ENCODE measurements around the gene TXNIP. TPM values are rescaled to one million over a fixed set of nuclear protein-coding genes. Genes with fewer than 3 reads are reported as not detected.

Gene TXNIP
- total and polyA plus RNA-seq, 12 donors = 231 to 1,142 (median 750) TPM

DNA sequence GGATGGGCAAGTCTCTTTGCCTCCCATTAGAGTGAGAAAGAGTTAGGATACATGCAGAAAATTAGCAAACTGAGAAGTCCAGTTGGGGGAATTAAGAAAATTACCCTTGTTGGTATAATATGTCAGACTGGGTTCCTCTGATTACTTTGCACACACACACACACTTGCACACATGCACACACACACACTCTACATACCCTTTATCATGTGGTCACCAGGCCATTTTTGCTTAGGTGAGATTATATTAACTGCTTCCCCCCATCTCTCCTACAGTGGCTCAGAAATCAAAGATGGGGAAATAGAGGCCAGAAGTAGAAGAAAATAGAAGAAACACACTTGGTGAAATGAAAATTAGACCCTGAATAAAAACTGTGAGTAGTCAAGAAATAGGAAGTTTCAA, 37.6 kb downstream of the TXNIP start:
- Histone ChIP-seq H3K27ac (peak overlapping the region in 6 of 10 donors; percentile 95 to 100 (median 98)), H3K9me3 (no peaks in the 10 kb centered on the region), H3K27me3 (peaks cover 0 to 9% (median 0%) of the 10 kb centered on the region in 7 donors), H3K4me1 (peaks cover 12 to 88% (median 80%) of the 10 kb centered on the region in 9 donors), H3K36me3 (peaks cover 0 to 8% (median 0%) of the 10 kb centered on the region in 9 donors), H3K4me3 (peak overlapping the region in 1 of 10 donors; percentile 77)
- no peak for TF ChIP-seq CTCF (IDR thresholded peaks at IDR 0.05)
- ATAC-seq (no peak), DNase-seq (no peak)
- intact Hi-C loops (cut with DNase I) = loop anchor here in 5 of 10 donors (5.0 kb wide), 1 partner anchor 41 kb away; the partner anchor contains the start of gene PEX11B (in 5 of the 5)

DNA sequence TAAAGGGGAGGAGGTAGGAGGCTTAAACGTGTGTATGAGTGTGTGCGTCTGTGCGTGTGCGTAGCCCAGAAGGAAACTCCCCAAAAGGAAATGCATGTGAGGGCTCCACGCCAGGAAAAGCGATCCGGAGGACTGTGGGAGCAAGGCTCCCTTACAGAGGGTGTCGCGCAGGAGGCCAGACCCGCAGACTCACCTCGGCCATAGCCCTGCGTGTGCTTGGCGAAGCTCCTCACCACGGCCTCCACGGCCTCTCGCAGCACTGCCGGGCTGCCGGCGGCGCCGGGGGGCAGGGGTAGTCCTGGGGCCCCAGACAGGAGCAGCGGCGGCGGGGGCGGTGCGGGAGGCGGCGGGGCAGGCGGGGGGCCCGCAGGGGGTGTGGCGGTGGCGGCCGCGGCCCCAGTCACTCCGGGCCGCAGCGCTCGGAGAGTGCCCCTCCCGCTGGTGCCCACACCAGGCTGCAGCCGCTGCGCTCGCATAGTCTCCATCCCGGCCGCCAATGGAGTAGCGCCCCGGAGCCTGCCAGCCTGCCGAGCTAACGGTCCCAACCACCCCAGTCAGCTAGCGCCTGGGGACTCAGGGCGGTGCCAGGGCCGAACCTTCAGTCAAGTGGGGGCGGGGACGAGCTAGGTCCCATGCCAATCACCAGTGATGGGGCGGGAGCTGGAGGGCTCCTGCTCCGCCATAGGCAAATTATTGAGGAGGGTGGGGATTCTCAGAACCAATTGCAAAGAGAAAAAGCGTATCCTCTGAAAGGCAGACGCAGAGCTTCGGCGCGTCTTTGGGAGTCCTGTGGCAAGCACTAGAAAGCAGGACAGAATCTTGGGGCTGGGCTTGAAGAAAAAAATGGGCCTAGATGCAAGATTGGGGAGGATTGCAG, 38.7 kb downstream of the TXNIP start, which contains the start of gene LIX1L:
LIX1L (minus strand) TSS at position 575 of the 877 bp plus-strand sequence; CDS start at position 485, 90 bp downstream.
- ATAC-seq = peak; percentile 84 to 90 (median 88)
- H3K27me3 ChIP-seq = peaks cover 0 to 9% (median 0%) of the 10 kb centered on the region in 7 donors
- peak within 1 kb of the TSS; percentile 56 to 88 (median 68) for H3K4me3 ChIP-seq
- TF ChIP-seq CTCF (IDR thresholded peaks at IDR 0.05) = no peak
- DNase-seq = peak; percentile 96 to 98
- no peaks in the 10 kb centered on the region for H3K9me3 ChIP-seq
- 0 to 1% methylated on average over 50 to 59 of the region's 60 CpGs for WGBS, 2 donors
- peaks cover 5 to 84% (median 74%) of the 10 kb centered on the region in 9 donors for H3K4me1 ChIP-seq
- intact Hi-C loops (cut with DNase I) = loop anchor here in 5 of 10 donors (1.0 to 5.0 kb wide), 3 partner anchors 30 to 40 kb away; partner anchors contain the start of genes PEX11B (in 5 of the 5) and RBM8A (in 2 of the 5)
- peaks cover 0 to 12% (median 0%) of the 10 kb centered on the region in 9 donors for H3K36me3 ChIP-seq
- H3K27ac ChIP-seq = peak within 1 kb of the TSS; percentile 92 to 100 (median 98)

DNA sequence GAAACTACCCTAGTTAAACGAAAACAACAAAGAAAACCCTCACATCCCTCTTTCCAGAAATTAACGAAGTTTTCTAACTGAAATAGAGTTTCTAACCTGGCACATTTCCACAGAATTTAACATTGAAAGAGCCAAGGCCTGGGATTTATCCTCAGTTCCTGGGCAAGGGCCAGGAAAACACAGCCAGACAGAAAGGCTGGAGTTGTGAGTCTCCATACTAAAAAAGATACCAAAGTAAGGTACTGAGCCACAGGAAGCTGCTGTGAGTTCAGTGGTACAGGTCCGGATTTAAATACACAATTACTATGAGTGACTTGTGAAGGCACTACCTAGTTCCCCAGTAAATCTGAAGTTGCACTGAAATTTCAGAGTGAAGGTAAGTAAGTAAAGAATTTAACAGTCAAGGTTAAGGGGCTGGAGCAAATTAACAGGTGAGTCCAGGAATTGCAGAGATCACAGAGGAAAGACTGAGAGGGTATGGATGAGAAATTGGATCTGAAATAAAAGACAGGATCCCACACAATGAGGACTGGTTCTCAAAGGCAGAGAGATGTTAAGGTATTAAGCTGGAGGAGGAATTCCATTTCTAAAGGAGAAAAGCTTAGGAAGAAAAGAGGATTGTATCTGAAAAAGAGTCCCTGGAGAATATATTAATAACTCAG, 39.5 kb downstream of the TXNIP start:
- no peak for ATAC-seq
- H3K4me1 ChIP-seq = peaks cover 4 to 86% (median 67%) of the 10 kb centered on the region in 9 donors

More for the DNA sequence above, 39.5 kb downstream of the TXNIP start:
- Histone ChIP-seq H3K9me3 (no peaks in the 10 kb centered on the region), H3K27ac (peak overlapping the region; percentile 92 to 100 (median 98)), H3K27me3 (peaks cover 0 to 9% (median 0%) of the 10 kb centered on the region in 7 donors), H3K36me3 (peaks cover 0 to 19% (median 0%) of the 10 kb centered on the region in 9 donors), H3K4me3 (peak overlapping the region; percentile 56 to 88 (median 68))
- no peak for TF ChIP-seq CTCF (IDR thresholded peaks at IDR 0.05)
- intact Hi-C loops (cut with DNase I) = loop anchor here in 5 of 10 donors (1.0 to 5.0 kb wide), 3 partner anchors 30 to 40 kb away; partner anchors contain the start of genes PEX11B (in 5 of the 5) and RBM8A (in 3 of the 5)
- DNase-seq = peak in 1 of 2 donors; percentile 58
- WGBS, 2 donors = 0 to 1% methylated on average over 3 of the region's 3 CpGs

All from heart right ventricle (tissue), 16 donors.